GM21528 (cell line): ENCODE measurements around the gene GEMIN4.
A peak's percentile ranks its signal among the peaks of the same experiment; 100 is the strongest.
"Not testable (repeated sequence)": the region's sequence is repeated elsewhere in the genome, so short reads cannot be mapped to it uniquely, and the experiment has no call there.

Experiments used
- ATAC-seq: cut with Tn5 transposase; IDR thresholded peaks from one replicate; pipeline ENCODE4 v1.9.1; 2021; ENCODE audit warnings: mild to moderate bottlenecking, moderate library complexity; ENCODE audit not compliant: unreplicated experiment, low FRiP score

Gene GEMIN4

DNA sequence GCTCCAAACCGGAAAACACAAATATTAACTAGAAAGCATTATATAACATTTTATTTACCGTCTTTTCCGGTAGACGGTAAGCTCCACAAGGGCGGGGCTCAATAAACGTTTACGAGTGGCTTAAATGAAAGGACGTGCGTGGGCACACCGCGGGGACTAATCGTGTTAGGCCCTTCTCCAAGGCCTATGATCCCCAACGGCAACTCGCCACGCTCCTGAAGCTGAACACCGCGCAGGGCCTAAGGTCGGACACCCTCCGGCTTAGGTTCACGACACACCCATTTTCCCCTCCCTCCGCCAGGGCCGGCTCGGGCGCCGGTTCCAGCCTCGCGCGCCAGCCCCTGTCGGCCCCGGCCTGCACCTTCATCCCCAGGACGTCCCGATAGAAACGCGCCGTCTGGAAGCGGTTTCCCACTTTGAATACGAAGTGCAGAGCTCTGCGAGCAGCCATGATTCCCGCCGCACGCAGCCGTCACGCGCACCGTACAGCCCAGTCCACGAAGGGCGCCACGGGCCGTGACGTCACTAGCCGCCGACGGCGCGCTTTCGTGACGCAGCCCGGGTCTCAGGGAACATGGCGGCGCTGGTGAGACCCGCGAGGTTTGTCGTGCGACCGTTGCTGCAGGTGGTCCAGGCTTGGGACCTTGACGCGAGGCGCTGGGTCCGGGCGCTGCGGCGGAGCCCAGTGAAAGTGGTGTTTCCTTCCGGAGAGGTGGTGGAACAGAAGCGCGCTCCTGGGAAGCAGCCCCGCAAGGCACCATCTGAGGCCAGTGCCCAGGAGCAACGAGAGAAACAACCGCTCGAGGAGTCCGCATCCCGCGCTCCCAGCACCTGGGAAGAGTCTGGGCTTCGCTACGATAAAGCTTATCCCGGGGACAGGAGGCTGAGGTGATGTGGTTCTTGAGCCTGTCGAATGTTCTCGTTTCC, 30.0 kb upstream of the GEMIN4 start, which contains the start of the genes GLOD4 and MRM3:
Gene GLOD4 (minus strand): TSS at position 476 of the 927 bp plus-strand sequence. CDS start 25 bp downstream, at position 451.
Gene MRM3 (plus strand): TSS at position 549 of the 927 bp plus-strand sequence. CDS start 26 bp downstream, at position 575.
- ATAC-seq: peak; percentile 82

DNA sequence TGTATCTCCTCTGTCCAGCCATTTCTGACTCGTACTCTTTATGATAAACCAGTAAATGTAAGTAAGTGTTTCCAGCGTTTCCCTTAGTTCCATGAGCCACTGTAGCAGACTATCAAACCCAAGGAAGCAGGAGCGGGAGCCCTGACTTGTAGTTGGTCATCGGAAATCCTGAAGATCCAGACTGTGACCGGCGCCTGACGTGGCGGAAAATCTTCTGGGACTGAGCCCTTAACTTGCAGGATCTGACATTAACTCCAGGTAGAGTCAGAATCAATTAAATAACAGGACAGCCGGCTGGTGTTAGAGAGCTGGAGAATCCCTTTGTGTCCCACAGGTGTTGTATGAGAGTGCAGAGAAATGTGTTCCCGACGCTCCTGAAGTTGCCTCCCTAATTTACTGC, 26.0 kb upstream of the GEMIN4 start:
- no peak for ATAC-seq

DNA sequence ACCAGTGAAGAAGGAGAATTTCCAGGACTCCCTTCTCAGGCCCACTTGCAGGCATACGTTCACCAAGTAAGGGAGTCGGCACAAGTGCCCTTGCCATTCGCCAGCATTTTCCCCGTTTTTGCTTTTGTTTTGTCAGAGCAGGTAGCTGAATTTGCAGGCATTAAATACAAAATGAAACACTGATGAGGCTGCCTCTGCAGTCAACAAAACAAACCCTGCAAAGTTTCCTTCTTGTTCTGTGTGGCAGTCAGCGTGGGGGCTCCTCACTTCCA, 22.2 kb upstream of the GEMIN4 start:
- ATAC-seq: no peak

- ATAC-seq: no peak
Measured at GRCh38 chr17:773467-774312, 21.6 kb upstream of the GEMIN4 start.

DNA sequence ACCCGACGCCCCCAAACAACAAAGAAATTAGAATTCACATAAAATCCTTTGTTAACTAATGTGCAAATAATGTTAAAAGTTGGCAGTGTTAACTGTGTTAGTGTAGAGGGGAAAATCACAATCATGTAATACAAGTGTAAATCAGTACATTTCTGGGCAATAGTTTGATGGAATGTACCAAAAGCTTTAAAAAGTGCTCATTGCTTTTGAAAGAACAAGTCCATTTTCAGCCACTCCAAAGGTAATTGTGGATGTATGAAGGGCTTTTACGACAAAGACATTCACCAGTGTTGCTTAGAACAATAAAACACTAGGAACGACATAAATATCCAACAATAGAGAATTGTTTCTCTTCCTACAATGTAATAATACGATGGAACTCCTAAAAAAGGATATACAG, 21.0 kb upstream of the GEMIN4 start:
- no peak for ATAC-seq

GRCh38 chr17:767076-767475, 15.0 kb upstream of the GEMIN4 start:
- no peak for ATAC-seq

GRCh38 chr17:760371-760770, 8.3 kb upstream of the GEMIN4 start:
- no peak for ATAC-seq

DNA sequence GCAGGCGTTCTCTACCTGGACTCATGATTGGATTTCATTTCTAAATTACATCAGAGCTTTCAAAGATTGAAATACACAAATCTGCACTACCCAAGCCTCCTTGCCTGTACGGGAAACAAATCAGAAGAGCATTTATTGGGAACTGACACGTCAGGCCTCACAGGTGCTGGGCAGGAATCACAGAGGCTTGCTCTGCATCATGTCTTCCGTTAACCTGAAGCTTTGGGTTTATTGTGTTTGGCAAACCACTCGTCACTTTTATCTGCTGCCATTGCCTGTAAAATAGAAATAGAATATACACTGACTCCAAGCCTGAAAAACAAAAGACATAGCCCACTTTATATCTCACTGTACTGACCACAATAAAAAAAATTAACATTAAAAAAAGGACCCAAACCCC, 7.9 kb upstream of the GEMIN4 start:
- no peak for ATAC-seq

DNA sequence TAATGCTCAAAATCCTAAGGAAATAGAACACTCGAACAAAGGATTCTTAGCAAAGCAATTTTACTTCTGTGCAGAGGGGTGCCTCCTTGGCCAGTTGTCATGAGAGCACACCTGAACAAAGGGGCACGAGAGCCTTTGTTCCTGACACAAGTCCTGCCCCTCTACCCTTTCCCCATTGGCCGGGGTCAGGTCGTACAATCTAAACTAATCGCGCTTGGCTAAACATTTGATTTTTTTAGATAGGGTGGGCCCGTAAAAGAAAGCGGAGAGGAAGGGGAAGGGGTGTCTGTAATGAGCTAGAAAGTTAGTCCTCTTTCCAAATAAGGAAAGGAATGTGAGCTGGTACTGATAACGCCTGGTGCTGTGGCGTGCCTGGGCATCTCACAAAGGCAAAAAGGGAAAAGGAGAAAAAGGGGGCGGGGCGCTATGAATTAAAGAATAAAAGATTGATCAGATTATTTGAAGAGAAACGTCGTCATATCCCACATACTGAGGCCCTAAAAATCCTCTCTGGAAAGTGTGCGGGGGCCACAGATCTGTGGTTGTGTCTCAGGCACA, 4.0 kb upstream of the GEMIN4 start:
- ATAC-seq: not testable (repeated sequence)

GRCh38 chr17:755319-755961, 3.4 kb upstream of the GEMIN4 start:
- not testable (repeated sequence) for ATAC-seq

DNA sequence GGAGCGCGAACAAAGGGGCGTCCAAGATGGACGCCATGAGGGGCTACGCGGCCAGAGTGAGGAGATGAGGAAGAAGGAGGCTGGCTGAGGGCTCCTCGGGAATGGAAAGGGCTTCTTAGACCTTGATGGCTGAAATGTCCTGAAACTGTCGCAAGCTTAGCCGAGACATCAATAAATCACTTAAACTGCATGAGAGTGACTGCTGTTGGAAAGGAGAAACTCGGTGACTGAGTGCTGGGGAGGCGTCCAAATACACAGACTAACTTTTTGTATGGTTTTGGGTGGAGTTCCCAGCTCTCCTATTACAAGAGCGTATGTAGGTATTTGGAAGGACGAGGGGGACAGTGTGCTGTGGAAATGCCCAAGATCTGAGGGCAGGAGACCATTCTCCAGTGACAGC, 1.4 kb upstream of the GEMIN4 start:
- ATAC-seq: no peak

DNA sequence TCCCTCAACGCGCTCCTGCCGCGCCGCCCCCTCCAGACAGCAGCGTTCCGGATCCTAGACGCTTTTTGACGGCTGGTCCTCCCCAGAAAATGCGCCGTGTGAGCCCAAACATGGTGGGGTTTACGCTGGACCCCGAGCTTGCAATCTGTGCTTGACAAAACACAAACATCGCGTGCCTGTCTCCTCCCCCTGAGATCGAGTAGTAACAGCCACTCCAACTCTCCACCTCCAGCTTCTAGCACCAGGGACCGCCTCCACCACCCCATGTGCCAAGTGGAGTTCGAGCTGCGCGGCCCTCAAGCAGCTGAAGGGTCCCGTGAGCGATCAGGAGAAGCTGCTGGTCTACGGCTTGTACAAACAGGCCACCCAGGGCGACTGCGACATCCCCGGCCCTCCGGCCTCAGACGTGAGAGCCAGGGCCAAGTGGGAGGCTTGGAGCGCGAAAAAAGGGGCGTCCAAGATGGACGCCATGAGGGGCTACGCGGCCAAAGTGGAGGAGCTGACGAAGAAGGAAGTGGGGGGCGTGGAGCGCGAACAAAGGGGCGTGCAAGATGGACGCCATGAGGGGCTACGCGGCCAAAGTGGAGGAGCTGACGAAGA, 656 bp upstream of the GEMIN4 start:
- no peak for ATAC-seq

DNA sequence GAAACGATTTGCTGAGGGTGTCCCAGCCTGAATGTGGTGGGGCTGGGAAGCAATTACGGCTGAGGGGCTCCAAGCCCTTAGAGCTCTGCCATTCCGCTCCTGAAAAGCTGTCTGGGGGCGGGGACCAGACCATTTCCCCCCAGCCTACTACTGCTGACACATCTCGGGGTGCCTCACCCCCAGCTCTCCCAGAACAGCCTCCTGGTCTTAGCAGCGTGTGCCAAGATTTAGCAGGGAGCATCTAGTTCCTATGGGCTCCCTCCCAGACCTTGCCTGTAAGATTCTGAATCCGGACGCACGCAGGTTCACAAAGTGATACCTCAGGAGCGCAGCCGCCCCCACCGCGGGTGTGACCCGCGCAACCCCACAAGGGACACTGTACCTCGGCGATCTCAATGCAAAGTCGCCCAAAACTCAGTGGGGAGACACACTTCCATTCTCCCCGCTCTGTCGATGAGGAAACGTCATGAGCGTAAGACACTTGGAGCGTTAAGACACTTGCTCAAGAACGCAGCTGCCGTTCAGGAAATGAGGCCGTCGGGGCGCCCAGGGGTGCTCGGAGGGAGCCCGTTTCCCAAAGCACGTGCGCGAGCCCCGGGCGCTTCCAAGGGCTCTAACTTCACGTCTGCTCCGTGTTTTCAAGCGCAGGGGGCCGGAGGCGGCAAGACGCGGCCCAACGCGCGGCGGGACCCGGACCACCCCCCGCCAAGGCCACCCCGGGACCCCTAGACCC, 629 bp downstream of the GEMIN4 start:
- ATAC-seq: peak; percentile 50

- no peak for ATAC-seq
Measured at GRCh38 chr17:750431-751037, 1.5 kb downstream of the GEMIN4 start.

DNA sequence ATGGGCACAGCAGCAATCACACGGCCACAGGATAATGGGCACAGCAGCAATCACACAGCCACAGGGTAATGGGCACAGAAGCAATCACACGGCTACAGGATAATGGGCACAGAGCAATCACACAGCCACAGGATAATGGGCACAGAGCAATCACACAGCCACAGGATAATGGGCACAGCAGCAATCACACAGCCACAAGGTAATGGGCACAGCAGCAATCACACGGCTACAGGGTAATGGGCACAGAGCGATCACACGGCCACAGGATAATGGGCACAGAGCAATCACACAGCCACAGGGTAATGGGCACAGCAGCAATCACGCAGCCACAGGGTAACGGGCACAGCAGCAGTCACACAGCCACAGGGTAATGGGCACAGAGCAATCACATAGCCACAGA, 2.7 kb downstream of the GEMIN4 start:
- ATAC-seq: not testable (repeated sequence)

GRCh38 chr17:748604-749003, 3.5 kb downstream of the GEMIN4 start:
- ATAC-seq: not testable (repeated sequence)

- ATAC-seq: no peak
Measured at GRCh38 chr17:746783-747629, 5.1 kb downstream of the GEMIN4 start.

DNA sequence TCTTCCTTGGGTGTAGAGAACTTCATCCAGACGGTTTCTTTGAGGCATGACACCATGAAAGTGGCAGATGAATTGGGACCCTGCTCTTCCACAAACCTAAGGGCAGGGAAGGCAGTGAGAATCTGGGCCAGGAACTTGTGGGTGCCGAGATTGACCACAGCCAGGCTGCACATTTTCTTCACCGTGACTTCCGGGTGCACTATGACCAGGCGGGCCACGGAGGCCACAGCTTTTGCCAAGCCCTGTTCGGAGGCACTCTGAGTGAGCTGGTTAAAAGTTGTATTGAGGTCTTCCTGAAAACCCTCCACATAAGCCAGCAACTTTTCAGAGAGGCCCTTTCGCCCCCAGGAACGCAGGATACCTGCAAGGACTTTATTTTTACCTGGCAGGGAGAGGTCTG, 5.9 kb downstream of the GEMIN4 start:
- ATAC-seq: no peak
